HG03520 (cell line): ENCODE results near the gene MED23.
A peak's percentile ranks its signal among the peaks of the same experiment; 100 is the strongest.

Source experiments
- ATAC-seq: cut with Tn5 transposase; IDR thresholded peaks from one replicate; pipeline ENCODE4 v1.9.1; 2021; ENCODE audit warnings: mild to moderate bottlenecking, moderate library complexity; ENCODE audit not compliant: unreplicated experiment

Gene MED23

GRCh38 chr6:131627724-131628682 lies at the start of gene MED23:
Gene MED23 (minus strand): TSS chr6:131628242. CDS start chr6:131628049, 193 bp downstream.
- peak; percentile 94 for ATAC-seq

- ATAC-seq = no peak
Measured at GRCh38 chr6:131673184-131673583, 45.1 kb upstream of the MED23 start.

- no peak for ATAC-seq
Measured at GRCh38 chr6:131669891-131670290, 41.8 kb upstream of the MED23 start.

- no peak for ATAC-seq
Measured at GRCh38 chr6:131663578-131664165, 35.6 kb upstream of the MED23 start.

GRCh38 chr6:131660195-131660594 lies 32.2 kb upstream of the MED23 start:
- no peak for ATAC-seq

- no peak for ATAC-seq
Measured at GRCh38 chr6:131658287-131658686, 30.2 kb upstream of the MED23 start.

- no peak for ATAC-seq
Measured at GRCh38 chr6:131657630-131658111, 29.6 kb upstream of the MED23 start.

GRCh38 chr6:131657222-131657621 lies 29.2 kb upstream of the MED23 start:
- no peak for ATAC-seq

- no peak for ATAC-seq
Measured at GRCh38 chr6:131656667-131657066, 28.6 kb upstream of the MED23 start.

- no peak for ATAC-seq
Measured at GRCh38 chr6:131655951-131656350, 27.9 kb upstream of the MED23 start.

- ATAC-seq = no peak
Measured at GRCh38 chr6:131655387-131655786, 27.3 kb upstream of the MED23 start.

GRCh38 chr6:131654326-131654725 lies 26.3 kb upstream of the MED23 start:
- ATAC-seq = no peak

- no peak for ATAC-seq
Measured at GRCh38 chr6:131652472-131652871, 24.4 kb upstream of the MED23 start.

GRCh38 chr6:131651782-131652181 lies 23.7 kb upstream of the MED23 start:
- no peak for ATAC-seq

- ATAC-seq = no peak
Measured at GRCh38 chr6:131646249-131646670, 18.2 kb upstream of the MED23 start.

- ATAC-seq = no peak
Measured at GRCh38 chr6:131645846-131646245, 17.8 kb upstream of the MED23 start.

- no peak for ATAC-seq
Measured at GRCh38 chr6:131644921-131645320, 16.9 kb upstream of the MED23 start.

- ATAC-seq = no peak
Measured at GRCh38 chr6:131643855-131644460, 15.9 kb upstream of the MED23 start.

GRCh38 chr6:131642987-131643611 lies 15.1 kb upstream of the MED23 start:
- ATAC-seq = no peak

- ATAC-seq = no peak
Measured at GRCh38 chr6:131642565-131642964, 14.5 kb upstream of the MED23 start.

GRCh38 chr6:131641554-131641953 lies 13.5 kb upstream of the MED23 start:
- ATAC-seq = no peak
